SU-DHL-6 (cell line): ENCODE data around the gene CLUH.

ENCODE experiments used
- EZH2phosphoT487 ChIP-seq: fragments of 200-600 bp; sonication (generic), shearing (Covaris generic); conservative IDR thresholded peaks from 2 replicates; pipeline ENCODE4 v1.6.1; 2018; ENCODE audit warnings: mild to moderate bottlenecking, antibody characterized with exemption, low read length, moderate library complexity, mixed read lengths
- TF ChIP-seq, protein P1 (sequence below): fragments of 200-600 bp; sonication (generic); IDR thresholded peaks from one replicate; pipeline ENCODE4 v1.5.1; 2017; ENCODE audit warnings: antibody characterized with exemption, mild to moderate bottlenecking, low read length, moderate library complexity; ENCODE audit not compliant: insufficient read depth, poor library complexity, severe bottlenecking

DNA sequence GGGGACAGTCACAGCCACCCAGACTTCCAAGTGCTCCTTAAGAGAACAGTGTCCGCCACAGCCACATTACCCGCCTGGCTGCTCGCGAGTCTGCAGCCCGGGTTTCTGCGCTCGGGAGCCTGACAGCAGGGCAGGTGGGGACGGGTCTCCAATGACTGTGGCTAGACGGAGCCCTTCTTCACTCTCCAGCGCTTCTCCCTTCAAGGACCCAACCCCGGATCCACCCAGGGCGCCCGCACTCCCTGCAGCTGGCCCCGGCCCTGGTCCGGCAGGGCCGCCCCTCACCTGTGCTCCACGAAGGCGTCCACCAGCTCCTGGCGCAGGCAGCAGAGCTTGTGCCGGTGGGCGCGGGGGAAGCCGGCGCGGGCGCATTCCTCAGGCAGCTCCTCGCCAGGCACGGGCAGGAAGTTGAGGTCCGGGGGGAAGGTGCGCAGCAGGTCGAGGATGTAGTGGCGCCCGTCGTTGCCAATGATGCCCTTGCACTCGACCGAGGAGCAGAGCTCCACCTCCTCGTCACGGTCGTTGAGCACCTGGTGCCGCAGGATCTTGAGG lies 13.9 kb downstream of the CLUH start:
- TF ChIP-seq, protein P1, sequence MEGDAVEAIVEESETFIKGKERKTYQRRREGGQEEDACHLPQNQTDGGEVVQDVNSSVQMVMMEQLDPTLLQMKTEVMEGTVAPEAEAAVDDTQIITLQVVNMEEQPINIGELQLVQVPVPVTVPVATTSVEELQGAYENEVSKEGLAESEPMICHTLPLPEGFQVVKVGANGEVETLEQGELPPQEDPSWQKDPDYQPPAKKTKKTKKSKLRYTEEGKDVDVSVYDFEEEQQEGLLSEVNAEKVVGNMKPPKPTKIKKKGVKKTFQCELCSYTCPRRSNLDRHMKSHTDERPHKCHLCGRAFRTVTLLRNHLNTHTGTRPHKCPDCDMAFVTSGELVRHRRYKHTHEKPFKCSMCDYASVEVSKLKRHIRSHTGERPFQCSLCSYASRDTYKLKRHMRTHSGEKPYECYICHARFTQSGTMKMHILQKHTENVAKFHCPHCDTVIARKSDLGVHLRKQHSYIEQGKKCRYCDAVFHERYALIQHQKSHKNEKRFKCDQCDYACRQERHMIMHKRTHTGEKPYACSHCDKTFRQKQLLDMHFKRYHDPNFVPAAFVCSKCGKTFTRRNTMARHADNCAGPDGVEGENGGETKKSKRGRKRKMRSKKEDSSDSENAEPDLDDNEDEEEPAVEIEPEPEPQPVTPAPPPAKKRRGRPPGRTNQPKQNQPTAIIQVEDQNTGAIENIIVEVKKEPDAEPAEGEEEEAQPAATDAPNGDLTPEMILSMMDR, result no peak
- no peak for TF ChIP-seq EZH2phosphoT487
